Choroid plexus epithelial cell (primary cell): Measurements from ENCODE around the gene KCNAB1.
"Not testable (repeated sequence)": the region's sequence is repeated elsewhere in the genome, so short reads cannot be mapped to it uniquely, and the experiment has no call there.

Experiments used
- DNase-seq: peaks from one replicate; pipeline ENCODE4 v3.0.0-alpha.2; 2010; ENCODE audit warnings: low read depth
- H3K4me3 ChIP-seq: 2 replicates; pipeline ENCODE4 v1.5.1; 2011; ENCODE audit warnings: low read depth, mild to moderate bottlenecking, control low read depth, low read length, moderate library complexity
- CTCF ChIP-seq: conservative IDR thresholded peaks from 2 replicates; pipeline ENCODE4 v1.5.1; 2011; ENCODE audit warnings: low read depth, mild to moderate bottlenecking, control low read depth, inconsistent platforms, low read length, moderate library complexity

KCNAB1 gene

GRCh38 chr3:156180077-156180476, 59.7 kb downstream of the KCNAB1 start:
- H3K4me3 ChIP-seq = no peak overlapping the region
- DNase-seq = no peak
- TF ChIP-seq CTCF = no peak

GRCh38 chr3:156181509-156181908, 61.1 kb downstream of the KCNAB1 start:
- no peak overlapping the region for H3K4me3 ChIP-seq
- peak; percentile 30 for DNase-seq
- no peak for TF ChIP-seq CTCF

GRCh38 chr3:156183396-156183795, 63.0 kb downstream of the KCNAB1 start:
- H3K4me3 ChIP-seq = no peak overlapping the region
- no peak for DNase-seq
- TF ChIP-seq CTCF = no peak

- DNase-seq = no peak
- H3K4me3 ChIP-seq = no peak overlapping the region
- no peak for TF ChIP-seq CTCF
Observed at GRCh38 chr3:156184156-156184555, 63.8 kb downstream of the KCNAB1 start.

GRCh38 chr3:156187146-156187769, 66.9 kb downstream of the KCNAB1 start:
- no peak overlapping the region for H3K4me3 ChIP-seq
- no peak for TF ChIP-seq CTCF
- peak; percentile 39 for DNase-seq

GRCh38 chr3:156188757-156189156, 68.4 kb downstream of the KCNAB1 start:
- H3K4me3 ChIP-seq = no peak overlapping the region
- DNase-seq = no peak
- TF ChIP-seq CTCF = no peak

- H3K4me3 ChIP-seq = no peak overlapping the region
- DNase-seq = no peak
- TF ChIP-seq CTCF = no peak
Observed at GRCh38 chr3:156189927-156190326, 69.5 kb downstream of the KCNAB1 start.

- not testable (repeated sequence) for DNase-seq, H3K4me3 ChIP-seq
Observed at GRCh38 chr3:156194945-156195344, 74.6 kb downstream of the KCNAB1 start.

GRCh38 chr3:156197152-156197551, 76.8 kb downstream of the KCNAB1 start:
- not testable (repeated sequence) for DNase-seq, H3K4me3 ChIP-seq
